H9 (cell line): Measurements from ENCODE around the gene ARFGEF2. TPM values are rescaled to one million over a fixed set of nuclear protein-coding genes. Genes with fewer than 3 reads are reported as not detected.

Experiments used
- DNase-seq: peaks from one replicate; pipeline ENCODE4 v3.0.0-alpha.2; 2017
- H2AFZ ChIP-seq: one replicate; pipeline ENCODE4 v1.6.1; 2013; ENCODE audit warnings: mild to moderate bottlenecking, low read length, control low read depth, moderate library complexity
- H2AK5ac ChIP-seq: 2 replicates; pipeline ENCODE4 v1.6.1; 2013; ENCODE audit warnings: low read length, control low read depth, mixed read lengths; ENCODE audit not compliant: insufficient read length
- H2BK120ac ChIP-seq: one replicate; pipeline ENCODE4 v1.6.1; 2013; ENCODE audit warnings: low read depth, mild to moderate bottlenecking, low read length, control low read depth, inconsistent platforms; ENCODE audit not compliant: poor library complexity, severe bottlenecking
- H2BK12ac ChIP-seq: 2 replicates; pipeline ENCODE4 v1.6.1; 2013; ENCODE audit warnings: low read length, control low read depth, mixed read lengths, low read depth; ENCODE audit not compliant: insufficient read length
- H2BK15ac ChIP-seq: 2 replicates; pipeline ENCODE4 v1.6.1; 2013; ENCODE audit warnings: low read depth, low read length, control low read depth
- H2BK20ac ChIP-seq: one replicate; pipeline ENCODE4 v1.6.1; 2013; ENCODE audit warnings: low read depth, mild to moderate bottlenecking, low read length, control low read depth, inconsistent platforms; ENCODE audit not compliant: poor library complexity, severe bottlenecking
- H2BK5ac ChIP-seq: 2 replicates; pipeline ENCODE4 v1.6.1; 2013; ENCODE audit warnings: low read length, control low read depth, mixed read lengths; ENCODE audit not compliant: insufficient read length
- H3K14ac ChIP-seq: 2 replicates; pipeline ENCODE4 v1.6.1; 2013; ENCODE audit warnings: low read length, control low read depth; ENCODE audit not compliant: insufficient read depth
- H3K18ac ChIP-seq: 2 replicates; pipeline ENCODE4 v1.6.1; 2013; ENCODE audit warnings: low read depth, mild to moderate bottlenecking, mixed read lengths, low read length, control low read depth; ENCODE audit not compliant: insufficient read length
- H3K23ac ChIP-seq: 2 replicates; pipeline ENCODE4 v1.6.1; 2013; ENCODE audit warnings: low read length, control low read depth, mixed read lengths, low read depth; ENCODE audit not compliant: insufficient read length
- H3K23me2 ChIP-seq: 2 replicates; pipeline ENCODE4 v1.6.1; 2013; ENCODE audit warnings: low read depth, mild to moderate bottlenecking, mixed read lengths, low read length, control low read depth; ENCODE audit not compliant: insufficient read length, poor library complexity, severe bottlenecking
- H3K27ac ChIP-seq: 2 replicates; pipeline ENCODE4 v1.5.1; 2013; ENCODE audit warnings: low read length, control low read depth, mixed read lengths, low read depth; ENCODE audit not compliant: insufficient read length
- H3K27me3 ChIP-seq: 2 replicates; pipeline ENCODE4 v1.6.1; 2013; ENCODE audit warnings: low read length, control low read depth, inconsistent platforms; ENCODE audit not compliant: insufficient read depth
- H3K4ac ChIP-seq: 2 replicates; pipeline ENCODE4 v1.6.1; 2013; ENCODE audit warnings: low read depth, mild to moderate bottlenecking, control low read depth, inconsistent platforms, low read length, moderate library complexity
- H3K4me1 ChIP-seq: 2 replicates; pipeline ENCODE4 v1.6.1; 2013; ENCODE audit warnings: low read length, control low read depth, inconsistent platforms; ENCODE audit not compliant: insufficient read depth
- H3K4me2 ChIP-seq: 2 replicates; pipeline ENCODE4 v1.6.1; 2013; ENCODE audit warnings: low read length, control low read depth, mixed read lengths; ENCODE audit not compliant: insufficient read length, insufficient read depth
- H3K56ac ChIP-seq: 2 replicates; pipeline ENCODE4 v1.6.1; 2013; ENCODE audit warnings: low read depth, mild to moderate bottlenecking, mixed read lengths, low read length, control low read depth; ENCODE audit not compliant: insufficient read length
- H3K79me1 ChIP-seq: 2 replicates; pipeline ENCODE4 v1.6.1; 2013; ENCODE audit warnings: low read depth, mild to moderate bottlenecking, moderate library complexity, low read length, control low read depth, inconsistent platforms; ENCODE audit not compliant: insufficient read depth, poor library complexity, severe bottlenecking
- H3K79me2 ChIP-seq: 2 replicates; pipeline ENCODE4 v1.6.1; 2013; ENCODE audit warnings: low read length, control low read depth, inconsistent platforms; ENCODE audit not compliant: insufficient read depth
- H3K9ac ChIP-seq: 2 replicates; pipeline ENCODE4 v1.6.1; 2013; ENCODE audit warnings: low read length, control low read depth, mixed read lengths; ENCODE audit not compliant: insufficient read length; ENCODE audit errors: extremely low read depth
- H3K9me3 ChIP-seq: one replicate; pipeline ENCODE4 v1.6.1; 2013; ENCODE audit warnings: low read depth, low read length, inconsistent platforms; ENCODE audit not compliant: control insufficient read depth
- H3T11ph ChIP-seq: one replicate; pipeline ENCODE4 v1.6.1; 2013; ENCODE audit warnings: mild to moderate bottlenecking, low read length, control low read depth, inconsistent platforms
- H4K20me1 ChIP-seq: one replicate; pipeline ENCODE4 v1.6.1; 2013; ENCODE audit not compliant: control insufficient read depth, insufficient read length, insufficient read depth
- H4K5ac ChIP-seq: 2 replicates; pipeline ENCODE4 v1.6.1; 2013; ENCODE audit warnings: low read depth, mild to moderate bottlenecking, mixed read lengths, low read length, control low read depth; ENCODE audit not compliant: insufficient read length
- H4K8ac ChIP-seq: replicated peaks from 2 replicates; pipeline ENCODE4 v1.6.1; 2013; ENCODE audit warnings: low read length, control low read depth, mixed read lengths, low read depth; ENCODE audit not compliant: insufficient read length
- H4K91ac ChIP-seq: 2 replicates; pipeline ENCODE4 v1.6.1; 2013; ENCODE audit warnings: low read depth, mild to moderate bottlenecking, moderate library complexity, mixed read lengths, low read length, control low read depth; ENCODE audit not compliant: insufficient read length
- H3K27ac Mint-ChIP-seq, 3 experiments: 2 replicates in 2 of 3; 3 replicates in 1 of 3; pipeline ENCODE4 v1.8.0; 2020 to 2021; ENCODE audit warnings: mixed read lengths in 3 of 3, mild to moderate bottlenecking in 1 of 3, moderate library complexity in 1 of 3
- H3K27me3 Mint-ChIP-seq: 2 replicates; pipeline ENCODE4 v1.8.0; 2021; ENCODE audit warnings: low read depth, mild to moderate bottlenecking, moderate library complexity, mixed read lengths
- H3K36me3 Mint-ChIP-seq, 3 experiments: 2 replicates in 2 of 3; 3 replicates in 1 of 3; pipeline ENCODE4 v1.8.0; 2020 to 2021; ENCODE audit warnings: low read depth in 3 of 3, mixed read lengths in 3 of 3; ENCODE audit not compliant: insufficient read depth in 1 of 3
- H3K4me1 Mint-ChIP-seq, 2 experiments: 2 replicates each; pipeline ENCODE4 v1.8.0; 2020; ENCODE audit warnings: mixed read lengths in 2 of 2
- H3K4me3 Mint-ChIP-seq, 2 experiments: 2 replicates in 1 of 2; 3 replicates in 1 of 2; pipeline ENCODE4 v1.8.0; 2020 to 2021; ENCODE audit warnings: mild to moderate bottlenecking in 2 of 2, mixed read lengths in 2 of 2, moderate library complexity in 1 of 2
- H3K9me3 Mint-ChIP-seq, 2 experiments: 2 replicates in 1 of 2; 3 replicates in 1 of 2; pipeline ENCODE4 v1.8.0; 2020; ENCODE audit warnings: mild to moderate bottlenecking in 2 of 2, mixed read lengths in 2 of 2, moderate library complexity in 1 of 2
- WGBS: extraction: QIAGEN DNeasy Blood & Tissue Kit; methylation state at CpG from one replicate; pipeline ENCODE4 v1.1.7; 2013; ENCODE audit warnings: missing lambda C conversion rate, low lambda C conversion rate, mixed read lengths; ENCODE audit not compliant: insufficient read length; ENCODE audit errors: extremely low coverage; 5-methylcytosine and 5-hydroxymethylcytosine counted together
- total RNA-seq: library from RNA; stranded (reverse); gene quantifications from 2 replicates; pipeline ENCODE4 v1.2.1, GENCODE V29; 2021
- TF ChIP-seq, protein P1 (sequence below): fragments of 200-600 bp; sonication (generic); conservative IDR thresholded peaks from 3 replicates; pipeline ENCODE4 v1.8.0; 2021; ENCODE audit warnings: antibody characterized with exemption, mild to moderate bottlenecking

Gene ARFGEF2
- total RNA-seq, 1 experiment from 2014 or later, result 16.6 TPM

- peaks cover 2% of the 10 kb centered on the region; the same call in 1 of the 2 replicates for H3K27me3 Mint-ChIP-seq
- Histone ChIP-seq H4K91ac (no peak overlapping the region), H2BK12ac (no peak overlapping the region), H4K5ac (no peak overlapping the region), H2BK20ac (no peak overlapping the region), H3K4ac (no peak overlapping the region), H3K23me2 (peaks cover 7% of the 10 kb centered on the region), H4K20me1 (no peaks in the 10 kb centered on the region), H3K14ac (no peak overlapping the region), H3K79me1 (peaks cover 9% of the 10 kb centered on the region), H2BK15ac (no peak overlapping the region), H2BK5ac (no peak overlapping the region), H3K27me3 (no peaks in the 10 kb centered on the region), H3K9ac (no peak overlapping the region), H4K8ac (no peak overlapping the region), H3K4me2 (peak overlapping the region; percentile 12), H3K56ac (no peak overlapping the region), H3K9me3 (no peaks in the 10 kb centered on the region), H3K18ac (no peak overlapping the region), H3K4me1 (peaks cover 2% of the 10 kb centered on the region; the same call in 1 of the 2 replicates), H2AFZ (no peak overlapping the region), H3K27ac (no peak overlapping the region), H3K23ac (no peak overlapping the region), H2AK5ac (no peak overlapping the region), H2BK120ac (no peak overlapping the region), H3T11ph (no peak overlapping the region), H3K79me2 (peaks cover 16% of the 10 kb centered on the region; the same call in 1 of the 2 replicates)
- H3K27ac Mint-ChIP-seq, result 0 out of 7 replicates have a peak overlapping the region, but pooled peaks of 1 of the 3 experiments have one; percentile 51
- no peaks in the 10 kb centered on the region; a peak in 1 of 5 replicates for H3K9me3 Mint-ChIP-seq
- no CpG with 5 or more reads among the region's 4 CpGs for WGBS
- TF ChIP-seq, protein P1, sequence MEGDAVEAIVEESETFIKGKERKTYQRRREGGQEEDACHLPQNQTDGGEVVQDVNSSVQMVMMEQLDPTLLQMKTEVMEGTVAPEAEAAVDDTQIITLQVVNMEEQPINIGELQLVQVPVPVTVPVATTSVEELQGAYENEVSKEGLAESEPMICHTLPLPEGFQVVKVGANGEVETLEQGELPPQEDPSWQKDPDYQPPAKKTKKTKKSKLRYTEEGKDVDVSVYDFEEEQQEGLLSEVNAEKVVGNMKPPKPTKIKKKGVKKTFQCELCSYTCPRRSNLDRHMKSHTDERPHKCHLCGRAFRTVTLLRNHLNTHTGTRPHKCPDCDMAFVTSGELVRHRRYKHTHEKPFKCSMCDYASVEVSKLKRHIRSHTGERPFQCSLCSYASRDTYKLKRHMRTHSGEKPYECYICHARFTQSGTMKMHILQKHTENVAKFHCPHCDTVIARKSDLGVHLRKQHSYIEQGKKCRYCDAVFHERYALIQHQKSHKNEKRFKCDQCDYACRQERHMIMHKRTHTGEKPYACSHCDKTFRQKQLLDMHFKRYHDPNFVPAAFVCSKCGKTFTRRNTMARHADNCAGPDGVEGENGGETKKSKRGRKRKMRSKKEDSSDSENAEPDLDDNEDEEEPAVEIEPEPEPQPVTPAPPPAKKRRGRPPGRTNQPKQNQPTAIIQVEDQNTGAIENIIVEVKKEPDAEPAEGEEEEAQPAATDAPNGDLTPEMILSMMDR, result no peak
- DNase-seq, result no peak
- H3K4me1 Mint-ChIP-seq, result peaks cover 20 to 22% of the 10 kb centered on the region in 2 experiments
- H3K4me3 Mint-ChIP-seq, result peak overlapping the region; percentile 89 to 95; a peak in 4 of 5 replicates
- peaks cover 0 to 5% (median 2%) of the 10 kb centered on the region in 3 experiments; a peak in 3 of 7 replicates for H3K36me3 Mint-ChIP-seq
These were observed 1.7 kb downstream of the ARFGEF2 start for GRCh38 chr20:48923149-48923718.
